ENCODE results near the gene TPO.
"Not testable (repeated sequence)": the region's sequence is repeated elsewhere in the genome, so short reads cannot be mapped to it uniquely, and the experiment has no call there.

TPO gene

GRCh38 chr2:1561811-1562421 is 148.7 kb downstream of the TPO start:
- no peak for DNase-seq

DNA sequence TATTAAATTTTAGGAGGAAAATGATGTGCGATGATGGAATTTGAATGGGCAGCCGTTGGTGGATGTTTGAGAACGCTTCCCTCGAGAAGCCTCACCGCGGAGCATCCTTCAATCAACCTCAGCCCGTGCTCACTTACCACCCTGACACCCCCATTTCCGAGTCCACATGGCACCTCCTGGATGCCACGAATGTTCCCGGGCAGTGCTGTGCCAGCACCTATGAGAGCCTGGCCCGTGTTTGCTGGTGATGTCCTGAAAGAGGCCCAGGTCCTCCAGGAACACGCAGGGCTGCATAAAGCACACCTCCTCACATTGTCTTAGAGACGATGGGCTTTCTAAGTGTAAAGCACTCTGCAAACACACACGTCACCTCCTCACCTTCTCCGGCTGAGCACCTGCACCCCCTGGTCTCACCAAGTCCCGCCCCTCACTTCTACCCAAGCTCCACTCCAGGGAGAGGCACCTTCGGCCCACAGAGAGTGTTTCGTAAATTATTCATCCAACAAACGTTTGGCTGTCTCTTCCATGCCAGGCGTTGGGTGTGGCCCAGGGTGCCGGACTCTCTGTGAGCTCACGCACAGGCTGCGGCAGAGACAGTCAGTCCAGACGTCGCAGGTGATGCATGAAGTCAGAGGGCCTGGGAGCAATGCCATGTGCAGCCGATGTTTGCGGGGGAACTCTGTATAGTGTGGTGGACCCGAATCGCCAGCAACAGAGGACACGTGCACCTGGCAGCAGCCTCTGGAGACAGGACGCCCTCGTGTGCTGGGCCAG is 150.0 kb downstream of the TPO start:
- DNase-seq: no peak

- peak; percentile 26 for DNase-seq
Observed at GRCh38 chr2:1563943-1564891, 151.0 kb downstream of the TPO start.

DNA sequence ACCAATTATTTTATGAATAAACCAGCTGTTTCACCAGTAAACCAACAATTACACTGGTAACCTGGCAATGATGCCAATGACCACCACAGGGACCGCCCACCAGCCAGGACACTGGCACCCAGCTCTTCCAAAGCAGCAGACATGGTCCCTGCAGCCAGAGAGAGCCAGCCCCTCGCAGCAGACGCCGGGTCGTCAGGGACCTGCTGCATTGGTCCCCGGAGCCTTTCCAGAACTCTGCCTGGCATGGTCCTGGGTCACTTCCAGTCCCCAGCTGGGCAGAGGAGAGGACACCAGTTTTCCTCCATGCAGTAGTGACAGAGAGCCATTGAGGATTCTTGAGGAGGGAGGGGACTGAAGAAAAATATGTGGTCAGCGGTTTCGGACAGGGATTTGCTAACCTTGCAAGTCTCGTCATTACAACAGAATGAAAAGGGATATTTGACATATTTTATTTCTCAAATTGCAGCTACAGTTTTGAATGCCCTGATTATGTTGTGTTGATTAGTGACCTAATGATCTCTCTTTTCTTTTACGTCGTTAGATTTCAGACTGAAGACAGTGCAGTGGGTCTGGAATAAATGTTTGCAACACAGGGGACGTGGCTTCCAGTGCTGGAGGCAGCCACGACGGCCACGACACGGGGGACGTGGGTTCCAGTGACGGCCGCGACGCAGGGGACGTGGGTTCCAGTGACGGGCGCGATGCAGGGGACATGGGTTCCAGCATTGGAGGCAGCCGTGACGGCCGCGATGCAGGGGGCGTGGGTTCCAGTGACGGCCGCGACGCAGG is 154.5 kb downstream of the TPO start:
- DNase-seq: no peak

GRCh38 chr2:1568345-1568668 is 155.0 kb downstream of the TPO start:
- not testable (repeated sequence) for DNase-seq

GRCh38 chr2:1569879-1570450 is 156.7 kb downstream of the TPO start:
- no peak for DNase-seq

DNA sequence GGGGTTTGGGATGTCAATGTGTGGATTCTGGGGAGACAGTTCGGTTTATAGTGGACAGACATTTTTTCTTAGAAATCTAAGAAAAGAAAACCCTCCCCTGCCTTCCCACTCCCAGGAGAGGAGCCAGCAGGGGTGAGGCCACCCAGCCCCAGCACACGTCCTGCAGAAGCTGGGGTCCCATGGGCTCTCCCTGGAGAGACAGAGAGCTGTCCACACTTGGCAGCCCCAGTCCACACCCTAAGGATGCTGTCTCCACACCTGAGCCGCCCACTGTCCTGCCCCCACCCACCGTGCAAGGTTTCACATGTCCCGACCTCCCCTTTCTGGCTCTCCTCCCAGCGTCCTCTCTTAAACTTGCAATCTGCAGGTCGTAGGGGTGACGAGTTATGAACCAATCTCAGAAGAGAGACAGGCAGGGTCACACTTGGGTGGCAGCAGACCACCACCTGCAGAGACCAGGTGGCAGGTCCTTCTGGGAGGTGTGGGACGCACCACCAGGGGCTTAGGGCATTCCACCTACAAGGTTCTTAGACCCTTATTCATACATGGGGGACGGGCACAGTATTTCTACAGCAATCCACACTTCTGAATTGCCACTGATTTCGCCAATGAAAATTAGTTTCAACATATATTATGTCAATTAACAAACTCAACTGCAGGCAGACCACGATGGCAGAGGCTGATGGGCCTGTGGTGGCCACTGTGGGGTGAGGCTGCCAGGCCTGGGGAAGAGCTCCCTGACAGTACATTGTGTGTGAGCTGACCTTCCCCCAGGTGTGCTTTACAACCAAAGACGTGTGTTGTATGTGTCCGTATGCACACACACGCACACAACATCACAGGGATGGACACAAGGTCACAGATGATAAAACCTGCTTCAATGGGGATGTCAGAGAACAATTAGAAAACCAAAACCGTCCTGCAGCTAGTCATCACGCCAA is 158.5 kb downstream of the TPO start:
- no peak for DNase-seq

GRCh38 chr2:1572638-1573037 is 159.4 kb downstream of the TPO start:
- no peak for DNase-seq

DNA sequence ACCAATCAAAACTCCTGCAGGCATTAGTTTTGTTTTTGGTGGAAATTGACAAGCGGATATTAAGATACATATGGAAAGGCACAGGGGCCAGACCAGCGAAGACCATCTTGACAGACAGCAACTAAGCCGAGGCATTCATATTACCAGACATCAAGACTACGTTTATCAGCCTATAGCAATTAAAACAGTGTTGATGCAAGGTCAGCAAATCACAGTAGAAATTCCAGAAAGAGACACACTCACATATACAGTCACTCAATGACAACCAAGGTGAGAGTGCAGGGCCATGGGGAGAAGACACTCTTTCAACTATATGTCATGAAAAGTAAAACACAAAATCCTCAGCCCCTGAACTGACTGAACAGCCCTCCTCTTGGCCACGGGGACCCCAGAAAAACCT is 164.6 kb downstream of the TPO start:
- no peak for DNase-seq

- not testable (repeated sequence) for DNase-seq
Observed at GRCh38 chr2:1581257-1581964, 168.1 kb downstream of the TPO start.

DNA sequence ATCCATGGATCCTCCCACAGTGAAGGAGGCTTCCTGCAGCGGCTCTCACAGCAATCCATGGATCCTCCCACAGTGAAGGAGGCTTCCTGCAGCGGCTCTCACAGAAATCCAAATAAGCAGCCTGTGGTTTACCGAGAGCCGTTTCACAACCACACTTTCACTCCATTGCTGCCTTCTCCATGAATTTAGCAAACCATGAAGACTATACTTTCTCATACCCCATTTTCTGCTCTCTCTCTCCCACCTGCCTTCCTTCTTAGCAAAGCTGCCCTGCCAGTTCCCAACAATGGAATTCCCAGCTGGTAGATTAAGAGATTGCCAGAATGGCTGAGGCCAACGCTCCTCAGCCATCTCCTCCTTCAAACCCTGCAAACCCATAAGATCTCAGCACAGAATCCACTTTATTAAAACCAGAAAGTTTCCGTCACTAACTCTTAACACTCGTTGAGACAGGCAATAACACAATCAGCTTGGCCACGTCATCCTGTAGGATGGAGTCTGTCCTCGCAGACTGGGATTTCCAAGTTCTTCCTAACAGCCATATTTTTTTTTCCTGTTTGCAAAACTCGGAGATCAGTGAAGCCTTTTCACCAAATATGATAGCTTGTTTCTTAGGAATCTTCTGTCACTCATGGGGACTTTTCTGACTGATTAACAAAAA is 168.8 kb downstream of the TPO start:
- no peak for DNase-seq

DNA sequence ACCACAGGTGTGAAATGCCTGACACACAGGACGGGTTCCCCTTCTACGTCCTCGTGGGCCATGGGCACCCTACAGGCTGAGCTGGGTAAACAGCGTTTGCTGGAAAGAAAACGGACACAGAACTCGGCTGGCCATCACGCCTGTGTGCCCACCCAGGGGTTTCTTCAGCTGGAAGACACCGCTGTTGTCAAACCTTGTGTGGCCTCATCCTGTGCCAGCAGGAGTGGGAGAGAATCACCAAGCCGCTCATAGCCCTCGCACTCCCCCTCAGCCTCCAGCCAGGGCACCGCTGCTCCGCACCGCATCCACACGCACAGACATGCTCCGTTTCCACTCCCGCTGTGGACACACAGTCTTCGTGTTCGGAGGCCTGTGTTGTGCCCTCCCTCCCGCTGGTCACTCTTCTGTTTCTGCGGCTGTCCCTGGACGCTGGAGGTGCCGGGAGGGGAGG is 169.7 kb downstream of the TPO start:
- DNase-seq: no peak

- no peak for DNase-seq
Observed at GRCh38 chr2:1584051-1584531, 170.8 kb downstream of the TPO start.

DNA sequence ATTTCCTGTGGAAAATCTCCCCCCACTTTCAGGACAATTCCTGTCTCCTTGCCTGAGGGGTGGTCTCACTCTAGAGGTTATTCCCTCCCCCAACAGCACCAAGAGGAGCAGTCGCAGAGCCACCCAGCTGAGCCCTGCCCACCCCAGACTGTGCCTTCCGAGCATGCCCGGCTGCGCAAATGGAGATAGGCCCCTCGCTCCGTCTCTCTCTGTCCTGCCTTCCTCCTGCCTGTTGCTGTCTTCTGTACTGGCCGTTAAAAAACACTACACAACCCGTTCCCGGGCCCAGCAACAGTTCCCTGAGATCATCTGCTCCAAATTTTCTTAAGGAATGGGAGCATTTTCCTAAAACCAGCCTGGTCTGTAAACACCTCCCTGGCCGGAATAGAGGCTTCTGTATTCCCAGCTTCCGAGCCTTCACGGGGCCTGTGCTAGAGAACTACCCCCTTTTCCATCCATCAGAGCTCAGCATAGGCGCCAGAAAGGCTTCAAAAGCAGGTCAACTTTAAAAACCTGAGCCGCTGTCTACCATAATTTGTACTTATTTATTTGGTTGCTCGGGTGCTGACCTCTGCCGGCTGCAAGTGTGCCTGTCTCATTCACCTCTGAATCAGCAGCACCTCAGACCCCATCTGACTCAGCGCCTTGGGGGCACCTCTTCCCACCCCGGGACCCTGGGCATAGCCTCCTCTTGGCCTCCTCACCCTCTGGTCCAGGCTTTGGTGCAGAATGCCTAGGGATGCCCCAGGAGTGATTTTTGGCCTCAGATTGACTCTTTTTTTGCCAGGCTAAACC is 171.6 kb downstream of the TPO start:
- DNase-seq: no peak

DNA sequence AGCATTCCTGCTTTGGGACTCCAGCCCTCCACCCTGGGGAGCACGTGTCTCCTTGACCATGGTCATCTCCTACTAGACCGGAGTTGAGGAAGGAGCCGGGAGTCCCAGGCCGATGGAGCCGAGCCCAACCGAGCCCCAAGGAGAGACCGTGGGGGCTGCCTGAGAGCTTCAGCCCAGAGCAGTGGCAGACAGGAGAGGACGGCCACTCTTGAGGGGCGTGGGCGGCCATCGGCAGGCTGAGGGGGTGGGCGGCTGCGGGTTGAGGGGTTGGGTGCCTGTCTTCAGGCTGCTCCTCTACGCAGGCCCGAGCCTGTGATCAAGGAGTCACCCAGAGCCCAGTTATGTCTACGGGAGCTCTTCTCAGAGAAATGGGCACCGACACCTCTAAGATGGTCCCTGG is 172.4 kb downstream of the TPO start:
- DNase-seq: no peak

DNA sequence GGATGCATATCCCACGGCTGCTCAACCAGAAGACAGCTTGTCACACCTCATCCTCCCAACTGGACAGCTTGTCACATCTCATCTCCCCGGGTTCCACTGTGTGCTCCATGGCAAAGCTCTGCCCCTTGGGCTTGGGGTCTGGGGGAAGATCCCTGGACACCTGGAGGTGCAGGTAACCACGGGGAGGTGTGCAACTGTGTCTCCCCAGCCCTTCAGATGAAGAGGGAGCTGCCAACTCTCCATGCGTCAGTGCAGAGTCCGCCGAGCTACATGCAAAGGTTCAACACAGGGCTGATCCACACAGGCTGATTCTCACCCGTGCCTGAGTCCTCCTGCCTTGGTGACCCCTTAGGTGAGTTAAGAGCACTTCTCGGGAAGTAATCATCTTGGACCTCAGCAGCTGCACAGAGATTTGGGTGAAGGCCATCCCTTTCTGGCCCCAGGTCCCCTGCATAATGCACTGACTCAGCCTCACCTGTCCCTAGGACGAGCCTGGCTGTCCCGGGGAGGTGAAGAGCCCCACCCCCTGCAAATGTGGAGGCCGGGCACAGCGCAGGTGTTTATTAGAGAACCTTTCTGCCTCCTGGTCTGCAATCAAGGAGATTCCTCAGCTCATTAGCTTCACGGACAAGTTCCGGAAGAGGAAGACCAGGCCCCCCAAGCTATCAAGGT is 173.1 kb downstream of the TPO start:
- DNase-seq: no peak

DNA sequence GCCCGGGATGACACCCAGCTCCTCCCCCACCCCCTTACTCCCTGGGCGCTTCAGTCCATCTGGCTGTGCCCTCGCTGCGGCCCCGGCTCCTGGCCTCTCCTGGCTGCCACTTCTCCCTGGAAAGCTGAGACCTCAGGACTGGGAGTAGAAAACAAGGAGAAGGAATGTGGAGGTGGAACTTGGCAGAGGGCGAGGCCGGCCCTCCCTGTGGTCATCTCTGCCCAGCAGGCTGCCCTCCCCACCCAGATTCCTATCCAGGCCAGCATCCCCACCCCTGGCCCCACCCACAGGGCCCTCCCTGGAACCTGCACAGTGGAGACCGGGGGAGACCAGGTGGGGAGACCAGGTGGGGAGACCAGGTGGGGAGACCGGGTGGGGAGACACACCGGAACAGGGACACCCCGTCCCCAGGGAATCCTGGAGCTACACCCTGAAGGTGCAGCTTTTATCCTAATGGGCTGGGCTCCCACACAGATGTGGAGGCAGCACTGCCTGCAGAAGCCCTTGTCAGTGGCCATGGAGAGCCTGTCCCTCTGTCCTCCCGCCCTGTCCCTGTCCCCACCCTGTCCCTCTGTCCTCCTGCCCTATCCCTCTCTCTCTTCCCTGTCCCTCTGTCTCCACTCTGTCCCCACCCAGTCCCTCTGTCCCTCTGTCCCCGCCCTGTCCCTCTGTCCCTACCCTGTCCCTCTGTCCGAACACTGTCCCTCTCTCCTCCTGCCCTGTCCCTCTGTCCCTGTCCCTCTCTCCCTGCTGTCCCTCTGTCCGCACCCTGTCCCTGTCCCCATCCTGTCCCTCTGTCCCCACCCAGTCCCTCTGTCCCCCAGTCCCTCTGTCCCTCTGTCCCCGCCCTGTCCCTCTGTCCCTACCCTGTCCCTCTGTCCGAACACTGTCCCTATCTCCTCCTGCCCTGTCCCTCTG is 173.9 kb downstream of the TPO start:
- no peak for DNase-seq
